ENCODE results near the gene OMP. TPM values are rescaled to one million over a fixed set of nuclear protein-coding genes. Genes with fewer than 3 reads are reported as not detected.

OMP gene
- total and polyA plus RNA-seq, 2 experiments from 2014 or later, result not detected

GRCh38 chr11:77150836-77151235 is 48.2 kb downstream of the OMP start:
- no peak for DNase-seq (ENCODE audit: low read depth in 1 of 2, low spot score in 1 of 2)
- H3K4me1 ChIP-seq (ENCODE audit: low read depth), result no peaks in the 10 kb centered on the region
- no peaks in the 10 kb centered on the region for H3K9me3 ChIP-seq (ENCODE audit: low read depth)
- peaks cover 12% of the 10 kb centered on the region for H3K27me3 ChIP-seq
- no peak overlapping the region for H3K27ac ChIP-seq
- TF ChIP-seq CTCF (IDR thresholded peaks at IDR 0.05; ENCODE audit: low read depth, low read length), result no peak
- H3K36me3 ChIP-seq, result no peaks in the 10 kb centered on the region
- no peak overlapping the region for H3K4me3 ChIP-seq

- Histone ChIP-seq H3K36me3 (no peaks in the 10 kb centered on the region), H3K4me1 (ENCODE audit: low read depth) (no peaks in the 10 kb centered on the region), H3K9me3 (ENCODE audit: low read depth) (no peaks in the 10 kb centered on the region), H3K27me3 (peaks cover 11% of the 10 kb centered on the region), H3K27ac (no peak overlapping the region), H3K4me3 (no peak overlapping the region)
- no peak for TF ChIP-seq CTCF (IDR thresholded peaks at IDR 0.05; ENCODE audit: low read depth, low read length)
- peak in 1 of 2 donors; percentile 70 for DNase-seq (ENCODE audit: low read depth in 1 of 2, low spot score in 1 of 2)
Measured at GRCh38 chr11:77151804-77152509, 49.3 kb downstream of the OMP start.

GRCh38 chr11:77152846-77153245 is 50.2 kb downstream of the OMP start:
- DNase-seq (ENCODE audit: low read depth in 1 of 2, low spot score in 1 of 2), result peak in 1 of 2 donors; percentile 68
- TF ChIP-seq CTCF (IDR thresholded peaks at IDR 0.05; ENCODE audit: low read depth, low read length), result no peak
- no peaks in the 10 kb centered on the region for H3K36me3 ChIP-seq
- no peaks in the 10 kb centered on the region for H3K4me1 ChIP-seq (ENCODE audit: low read depth)
- no peak overlapping the region for H3K4me3 ChIP-seq
- no peak overlapping the region for H3K27ac ChIP-seq
- H3K9me3 ChIP-seq (ENCODE audit: low read depth), result no peaks in the 10 kb centered on the region
- peaks cover 2% of the 10 kb centered on the region for H3K27me3 ChIP-seq

Other genes with a start within 250 kb of the OMP start
- gene ACER3, start 241.9 kb upstream of the OMP start, total RNA-seq, result 5.6 and 7.3 TPM in 2 replicates
- 9.8 and 13.4 TPM in 2 replicates for gene ACER3, start 241.9 kb upstream of the OMP start, polyA plus RNA-seq
- gene B3GNT6, start 68.4 kb upstream of the OMP start, total RNA-seq, result not detected in 2 replicates
- not detected in 2 replicates for gene B3GNT6, start 68.4 kb upstream of the OMP start, polyA plus RNA-seq
- 9.4 and 9.8 TPM in 2 replicates for gene CAPN5, start 35.9 kb upstream of the OMP start, total RNA-seq
- 8.8 and 10.0 TPM in 2 replicates for gene CAPN5, start 35.9 kb upstream of the OMP start, polyA plus RNA-seq
- 1.4 and 1.6 TPM in 2 replicates for gene MYO7A, start 25.4 kb downstream of the OMP start, total RNA-seq
- gene MYO7A, start 25.4 kb downstream of the OMP start, polyA plus RNA-seq, result 0.25 and 0.48 TPM in 2 replicates
- not detected in 2 replicates for gene GDPD4, start 198.8 kb downstream of the OMP start, total RNA-seq
- not detected in 2 replicates for gene GDPD4, start 198.8 kb downstream of the OMP start, polyA plus RNA-seq

Measured in cardiac muscle cell (in vitro differentiated cells and primary cell).